Neural cell (in vitro differentiated cells): ENCODE measurements around the gene SUPT3H.

ENCODE experiments used
- CTCF ChIP-seq: fragments of 450-650 bp; IDR thresholded peaks from 2 replicates; pipeline ENCODE4 v1.5.1; 2014; ENCODE audit warnings: antibody characterized with exemption, mild to moderate bottlenecking, moderate library complexity; ENCODE audit not compliant: poor library complexity, severe bottlenecking
- POLR2AphosphoS5 ChIP-seq: IDR thresholded peaks from 2 replicates; pipeline ENCODE4 v1.6.1; 2012

- no peak for TF ChIP-seq POLR2AphosphoS5
- TF ChIP-seq CTCF, result no peak
These were observed 202.5 kb downstream of the SUPT3H start for GRCh38 chr6:45175272-45175671.
